PC-3 (cell line): ENCODE data around the gene NACC2. TPM values are rescaled to one million over a fixed set of nuclear protein-coding genes. Genes with fewer than 3 reads are reported as not detected.
"Not testable (repeated sequence)": the region's sequence is repeated elsewhere in the genome, so short reads cannot be mapped to it uniquely, and the experiment has no call there.

Experiments used
- ATAC-seq: fragments of 200-7000 bp; cut with Tn5 transposase; 2 replicates; pipeline ENCODE4 v1.9.1; 2020; ENCODE audit warnings: mild to moderate bottlenecking, moderate library complexity
- BruUV-seq: library from RNA; stranded (reverse); fragments of 400-500 nt; replicated peaks from 2 replicates; lab custom pipeline; 2021; lab: Mats Ljungman, UMichigan
- CTCF ChIA-PET: fragments of 300-600 bp; sonication (Branson Sonifier 250); formaldehyde crosslinking; loops from one replicate; lab custom pipeline; 2022; ENCODE audit warnings: antibody characterized with exemption; lab: Charles Lee
- POLR2A ChIA-PET: fragments of 300-600 bp; sonication (Branson Sonifier 250); formaldehyde crosslinking; loops from one replicate; lab custom pipeline; 2022; ENCODE audit warnings: antibody characterized with exemption; ENCODE audit not compliant: unreplicated experiment; lab: Charles Lee
- DNase-seq: peaks from one replicate; pipeline ENCODE4 v3.0.0-alpha.2; 2015
- H2AFZ ChIP-seq: fragments of 300-600 bp; sonication (generic); 2 replicates; pipeline ENCODE4 v1.6.0; 2016; ENCODE audit warnings: antibody characterized with exemption, low read length
- H3F3A ChIP-seq: fragments of 300-600 bp; sonication (generic); one replicate; pipeline ENCODE4 v1.6.0; 2017; ENCODE audit warnings: antibody characterized with exemption, low read length, control low read depth, mild to moderate bottlenecking; ENCODE audit not compliant: unreplicated experiment
- H3K27ac ChIP-seq: fragments of 300-600 bp; sonication (generic); 2 replicates; pipeline ENCODE4 v1.5.1; 2016; ENCODE audit warnings: mild to moderate bottlenecking, low read length
- H3K27me3 ChIP-seq: fragments of 300-600 bp; sonication (generic); 2 replicates; pipeline ENCODE4 v1.6.1; 2016; ENCODE audit warnings: low read length, mixed read lengths
- H3K36me3 ChIP-seq: fragments of 300-600 bp; sonication (generic); 2 replicates; pipeline ENCODE4 v1.6.1; 2016; ENCODE audit warnings: low read depth, mixed run types, low read length, mixed read lengths
- H3K4me1 ChIP-seq: fragments of 300-600 bp; sonication (generic); 2 replicates; pipeline ENCODE4 v1.5.1; 2016; ENCODE audit warnings: low read length; ENCODE audit not compliant: insufficient read depth
- H3K4me2 ChIP-seq: fragments of 300-600 bp; sonication (generic); 2 replicates; pipeline ENCODE4 v1.6.0; 2016; ENCODE audit warnings: low read length
- H3K4me3 ChIP-seq: fragments of 300-600 bp; sonication (generic); 2 replicates; pipeline ENCODE4 v1.5.1; 2016; ENCODE audit warnings: mild to moderate bottlenecking, low read length, mixed read lengths
- H3K79me2 ChIP-seq: fragments of 300-600 bp; sonication (generic); 2 replicates; pipeline ENCODE4 v1.6.1; 2017; ENCODE audit warnings: low read length, mixed read lengths
- H3K9ac ChIP-seq: fragments of 300-600 bp; sonication (generic); 2 replicates; pipeline ENCODE4 v1.6.0; 2016; ENCODE audit warnings: mild to moderate bottlenecking, low read length
- H3K9me2 ChIP-seq: fragments of 300-600 bp; sonication (generic); replicated peaks from 2 replicates; pipeline ENCODE4 v1.6.1; 2016; ENCODE audit warnings: mixed run types, low read length, mixed read lengths
- H3K9me3 ChIP-seq: fragments of 300-600 bp; sonication (generic); 2 replicates; pipeline ENCODE4 v1.6.1; 2016; ENCODE audit warnings: low read length, mixed read lengths
- H4K20me1 ChIP-seq: fragments of 300-600 bp; sonication (generic); 2 replicates; pipeline ENCODE4 v1.6.1; 2016; ENCODE audit warnings: low read length, mixed read lengths
- EZH2 ChIP-seq: fragments of 300-600 bp; sonication (generic); IDR thresholded peaks from one replicate; pipeline ENCODE4 v1.6.1; 2017; ENCODE audit warnings: antibody characterized with exemption, mild to moderate bottlenecking, low read length; ENCODE audit not compliant: unreplicated experiment
- EZH2phosphoT487 ChIP-seq: fragments of 300-600 bp; sonication (generic); IDR thresholded peaks from 2 replicates; pipeline ENCODE4 v1.6.1; 2018; ENCODE audit warnings: mild to moderate bottlenecking, antibody characterized with exemption, low read length, borderline replicate concordance
- intact Hi-C: fragments of 100-400 bp; cut with micrococcal nuclease; formaldehyde crosslinking; loops from 2 replicates; pipeline ENCODE4 v1.9.0; 2023
- total RNA-seq: library from RNA; depleted of rRNA; stranded (reverse); fragments of >200 nt; gene quantifications from 2 replicates; pipeline ENCODE4 v1.2.3, GENCODE V29; 2014
- TF ChIP-seq, protein P1 (sequence below): fragments of 300-600 bp; sonication (generic); conservative IDR thresholded peaks from 2 replicates; pipeline ENCODE4 v1.5.1; 2017; ENCODE audit warnings: antibody characterized with exemption, low read depth, mild to moderate bottlenecking, low read length

The NACC2 gene
- total RNA-seq, 1 experiment from 2014 or later: 12.3 TPM

DNA sequence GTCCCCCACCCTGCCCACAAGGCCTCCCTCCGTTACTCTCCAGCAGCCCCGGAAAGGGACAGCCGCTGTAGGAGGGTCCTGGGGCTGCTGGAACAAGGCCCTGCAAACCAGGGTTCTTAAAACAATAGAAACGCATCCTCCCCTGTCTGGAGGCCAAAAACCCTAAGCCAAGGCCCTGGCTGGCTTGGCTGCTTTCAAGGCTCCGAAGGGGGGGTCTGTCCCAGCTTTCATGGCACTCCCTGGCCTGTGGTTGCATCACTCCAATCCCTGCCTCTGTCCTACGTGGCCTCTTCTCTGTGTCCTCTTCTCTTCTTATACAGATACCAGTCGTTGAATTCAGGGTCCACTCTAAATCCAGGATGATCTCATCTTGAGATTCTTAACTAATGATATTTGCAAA is 126.5 kb downstream of the NACC2 start:
- no peaks in the 10 kb centered on the region for H3F3A ChIP-seq
- H3K9ac ChIP-seq: no peak overlapping the region
- no peak for ATAC-seq
- no TSS peak for BruUV-seq
- TF ChIP-seq EZH2 (no peak), EZH2phosphoT487 (no peak)
- TF ChIP-seq, protein P1, sequence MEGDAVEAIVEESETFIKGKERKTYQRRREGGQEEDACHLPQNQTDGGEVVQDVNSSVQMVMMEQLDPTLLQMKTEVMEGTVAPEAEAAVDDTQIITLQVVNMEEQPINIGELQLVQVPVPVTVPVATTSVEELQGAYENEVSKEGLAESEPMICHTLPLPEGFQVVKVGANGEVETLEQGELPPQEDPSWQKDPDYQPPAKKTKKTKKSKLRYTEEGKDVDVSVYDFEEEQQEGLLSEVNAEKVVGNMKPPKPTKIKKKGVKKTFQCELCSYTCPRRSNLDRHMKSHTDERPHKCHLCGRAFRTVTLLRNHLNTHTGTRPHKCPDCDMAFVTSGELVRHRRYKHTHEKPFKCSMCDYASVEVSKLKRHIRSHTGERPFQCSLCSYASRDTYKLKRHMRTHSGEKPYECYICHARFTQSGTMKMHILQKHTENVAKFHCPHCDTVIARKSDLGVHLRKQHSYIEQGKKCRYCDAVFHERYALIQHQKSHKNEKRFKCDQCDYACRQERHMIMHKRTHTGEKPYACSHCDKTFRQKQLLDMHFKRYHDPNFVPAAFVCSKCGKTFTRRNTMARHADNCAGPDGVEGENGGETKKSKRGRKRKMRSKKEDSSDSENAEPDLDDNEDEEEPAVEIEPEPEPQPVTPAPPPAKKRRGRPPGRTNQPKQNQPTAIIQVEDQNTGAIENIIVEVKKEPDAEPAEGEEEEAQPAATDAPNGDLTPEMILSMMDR: no peak
- no peak overlapping the region for H3K27ac ChIP-seq
- H3K36me3 ChIP-seq: no peaks in the 10 kb centered on the region
- no peaks in the 10 kb centered on the region for H4K20me1 ChIP-seq
- no peaks in the 10 kb centered on the region for H3K4me1 ChIP-seq
- H3K79me2 ChIP-seq: no peaks in the 10 kb centered on the region
- POLR2A ChIA-PET: no interaction called here
- CTCF ChIA-PET: no interaction called here
- no peaks in the 10 kb centered on the region for H3K9me3 ChIP-seq
- intact Hi-C loops: no loop called here
- H3K4me2 ChIP-seq: no peak overlapping the region
- no peak overlapping the region for H2AFZ ChIP-seq
- H3K9me2 ChIP-seq: no peaks in the 10 kb centered on the region
- H3K27me3 ChIP-seq: no peaks in the 10 kb centered on the region
- H3K4me3 ChIP-seq: no peak overlapping the region
- DNase-seq: no peak

DNA sequence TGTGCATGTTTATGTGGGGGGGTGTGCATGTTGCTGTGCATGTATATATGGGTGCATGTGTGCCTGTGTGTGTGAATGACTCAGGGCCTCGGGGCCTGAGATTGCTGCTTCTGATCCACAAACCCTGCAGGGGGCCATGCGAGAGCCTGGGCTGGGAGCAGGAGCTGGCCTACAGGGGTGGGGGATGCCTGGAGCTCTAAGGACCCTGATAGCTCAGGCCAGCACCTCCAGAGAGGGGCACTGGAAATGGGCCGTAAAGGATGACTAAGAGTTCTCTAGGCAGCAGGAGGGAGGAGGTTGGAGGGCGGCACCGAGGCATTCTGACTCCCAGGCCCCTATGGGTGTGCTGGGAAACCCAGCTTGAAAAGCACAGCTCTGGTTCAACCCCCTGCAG is 127.0 kb downstream of the NACC2 start:
- no peaks in the 10 kb centered on the region for H3K36me3 ChIP-seq
- H3K79me2 ChIP-seq: no peaks in the 10 kb centered on the region
- ChIA-PET CTCF (interaction anchor here (0.5 kb wide), 1 partner anchor 49 kb away, joined by 8 read pairs; no protein-coding TSS in a partner anchor), POLR2A (no interaction called here)
- no peaks in the 10 kb centered on the region for H3K9me3 ChIP-seq
- H4K20me1 ChIP-seq: no peaks in the 10 kb centered on the region
- H3K9me2 ChIP-seq: no peaks in the 10 kb centered on the region
- H3K4me1 ChIP-seq: no peaks in the 10 kb centered on the region
- no peak overlapping the region for H2AFZ ChIP-seq
- no peak for ATAC-seq
- H3K27ac ChIP-seq: no peak overlapping the region
- intact Hi-C loops: no loop called here
- H3K9ac ChIP-seq: no peak overlapping the region
- H3K27me3 ChIP-seq: no peaks in the 10 kb centered on the region
- H3K4me3 ChIP-seq: no peak overlapping the region
- no TSS peak for BruUV-seq
- H3F3A ChIP-seq: no peaks in the 10 kb centered on the region
- no peak overlapping the region for H3K4me2 ChIP-seq
- DNase-seq: no peak
- TF ChIP-seq, protein P1: no peak
- TF ChIP-seq EZH2 (no peak), EZH2phosphoT487 (no peak)

DNA sequence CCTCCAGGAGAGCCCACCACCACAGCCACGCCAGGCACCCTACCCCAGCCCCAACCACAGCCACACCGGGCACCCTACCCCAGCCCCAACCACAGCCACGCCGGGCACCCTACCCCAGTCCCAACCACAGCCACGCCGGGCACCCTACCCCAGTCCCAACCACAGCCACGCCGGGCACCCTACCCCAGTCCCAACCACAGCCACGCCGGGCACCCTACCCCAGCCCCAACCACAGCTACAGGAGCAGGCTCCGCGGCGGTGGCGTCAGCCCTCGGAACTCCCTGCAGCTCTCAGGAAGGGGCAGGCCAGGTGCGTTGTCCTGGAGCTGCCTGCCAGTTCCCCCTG is 128.2 kb downstream of the NACC2 start:
- H3F3A ChIP-seq, H2AFZ ChIP-seq, H3K36me3 ChIP-seq, BruUV-seq, H3K27me3 ChIP-seq, H3K4me2 ChIP-seq, ATAC-seq, H3K4me3 ChIP-seq, DNase-seq, H3K9ac ChIP-seq, H4K20me1 ChIP-seq, H3K27ac ChIP-seq, H3K4me1 ChIP-seq, H3K9me2 ChIP-seq, H3K79me2 ChIP-seq, POLR2A ChIA-PET, H3K9me3 ChIP-seq: not testable (repeated sequence)
- CTCF ChIA-PET: interaction anchor here (0.7 kb wide), 1 partner anchor 40 kb away, joined by 3 read pairs; no protein-coding TSS in a partner anchor
- intact Hi-C loops: loop anchor here (2.0 kb wide), 1 partner anchor 156 kb away; no protein-coding TSS in a partner anchor
